GM11168 (cell line): ENCODE results near the gene BMI1.
"Not testable (repeated sequence)": the region's sequence is repeated elsewhere in the genome, so short reads cannot be mapped to it uniquely, and the experiment has no call there.

Experiments used
- in situ Hi-C: fragments of 300-500 bp; cut with MboI; formaldehyde crosslinking; loops from one replicate; pipeline ENCODE4 v1.12.0; 2022; ENCODE audit warnings: low sequenced_read_pairs; ENCODE audit not compliant: unreplicated experiment

Gene BMI1

DNA sequence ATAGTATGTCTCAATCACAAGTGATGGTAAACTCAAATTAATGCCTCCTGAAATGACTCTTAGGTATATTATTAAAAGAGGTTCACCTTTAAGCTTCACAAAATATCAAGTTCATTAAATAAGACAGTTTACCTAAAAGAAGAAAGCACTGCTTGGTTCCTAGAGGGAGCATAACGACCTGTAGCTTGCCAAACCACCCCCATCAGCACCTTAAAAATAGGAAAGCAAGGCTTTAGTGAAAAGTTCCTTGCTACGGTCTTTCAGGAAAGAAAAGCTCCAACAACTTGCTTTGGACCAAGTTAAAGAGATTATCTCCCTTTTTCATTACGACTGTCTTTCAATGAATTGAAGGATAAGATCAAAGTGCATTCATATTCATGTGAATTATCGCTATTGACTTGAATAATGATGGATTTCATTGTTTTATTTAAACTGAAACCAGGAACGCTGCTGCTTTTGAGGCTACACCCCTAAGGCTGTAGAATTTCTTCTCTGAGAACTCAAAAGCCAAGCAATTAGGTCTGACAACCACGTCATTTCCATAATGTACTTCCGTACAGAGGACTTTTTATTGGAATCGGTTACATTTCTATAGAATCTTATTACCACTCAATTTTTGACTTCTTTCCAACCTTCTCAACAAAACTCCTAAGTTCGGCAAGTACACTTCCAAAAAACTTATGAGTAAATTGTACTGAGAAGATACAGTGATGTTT, 17.4 kb downstream of the BMI1 start:
- in situ Hi-C loops, result no loop called here

GRCh38 chr10:22338931-22339330, 18.0 kb downstream of the BMI1 start:
- in situ Hi-C loops, result no loop called here

DNA sequence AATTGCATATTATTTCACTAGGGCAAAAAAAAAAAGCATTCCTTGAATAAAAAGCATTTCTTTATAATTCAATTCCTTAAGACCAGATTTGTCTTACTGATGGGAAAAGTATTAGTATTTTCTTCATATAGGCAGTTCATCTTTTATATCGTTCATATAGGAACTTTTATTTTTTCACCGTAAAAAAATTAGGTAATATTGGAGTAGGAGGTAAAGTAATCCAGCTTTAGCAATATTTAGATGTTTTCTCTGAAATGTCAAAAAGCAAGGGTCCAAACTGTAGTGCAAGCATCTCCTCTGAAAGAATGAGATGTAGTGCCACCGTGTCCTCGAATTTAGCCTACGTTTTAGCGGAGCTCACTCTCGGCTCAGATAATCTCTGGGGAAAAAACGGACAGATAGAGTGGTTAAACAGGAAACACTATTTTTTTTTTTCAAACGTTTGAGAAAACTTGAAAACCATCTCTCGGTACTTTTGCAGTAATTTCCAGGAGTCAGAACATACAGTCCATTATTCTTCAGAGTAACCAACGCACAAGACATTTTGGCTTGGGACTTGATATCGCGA, 18.9 kb downstream of the BMI1 start:
- in situ Hi-C loops, result no loop called here

- in situ Hi-C loops, result no loop called here
These were observed 19.7 kb downstream of the BMI1 start for GRCh38 chr10:22340329-22341189.

- in situ Hi-C loops, result no loop called here
These were observed 20.5 kb downstream of the BMI1 start for GRCh38 chr10:22341190-22341925.

GRCh38 chr10:22341926-22342196, 21.0 kb downstream of the BMI1 start:
- in situ Hi-C loops, result no loop called here

DNA sequence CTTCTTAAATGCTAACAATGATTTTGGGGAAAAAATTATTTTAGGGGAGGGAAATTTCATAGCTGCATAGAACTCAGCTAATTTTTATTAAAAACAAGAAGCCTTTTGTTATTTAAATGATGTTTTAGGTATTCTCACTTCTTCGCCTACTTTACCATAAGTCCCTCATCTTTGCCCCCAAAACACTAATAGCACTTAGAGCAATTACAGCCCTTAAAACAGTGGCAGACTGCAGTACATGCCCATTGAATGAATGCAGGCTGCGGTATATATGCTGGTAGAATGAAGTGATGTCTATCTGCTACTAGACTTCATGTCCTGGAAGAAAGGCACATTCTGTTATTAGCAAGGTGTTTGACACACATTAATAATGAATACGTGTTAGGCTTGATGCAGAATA, 21.5 kb downstream of the BMI1 start:
- in situ Hi-C loops, result no loop called here

DNA sequence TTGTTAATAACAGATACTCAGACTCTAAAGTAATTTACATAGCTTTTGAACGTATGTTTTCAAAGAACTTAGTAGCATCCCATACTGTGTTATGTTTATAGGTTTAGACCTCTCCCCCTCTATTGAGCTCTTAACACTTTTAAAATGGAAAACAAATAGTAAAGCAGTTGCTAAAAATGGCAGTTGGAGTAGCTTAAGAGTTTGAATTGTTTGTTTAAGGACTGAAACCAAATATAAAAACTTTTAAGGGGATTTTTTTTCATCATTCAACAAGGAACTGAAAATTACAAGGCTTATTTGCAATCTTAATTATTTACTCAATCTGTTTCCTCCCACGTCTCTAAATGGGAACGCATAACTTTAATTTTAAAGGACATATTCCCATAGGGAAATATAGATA, 22.8 kb downstream of the BMI1 start:
- in situ Hi-C loops, result no loop called here

- in situ Hi-C loops, result no loop called here
These were observed 23.4 kb downstream of the BMI1 start for GRCh38 chr10:22344249-22344648.

DNA sequence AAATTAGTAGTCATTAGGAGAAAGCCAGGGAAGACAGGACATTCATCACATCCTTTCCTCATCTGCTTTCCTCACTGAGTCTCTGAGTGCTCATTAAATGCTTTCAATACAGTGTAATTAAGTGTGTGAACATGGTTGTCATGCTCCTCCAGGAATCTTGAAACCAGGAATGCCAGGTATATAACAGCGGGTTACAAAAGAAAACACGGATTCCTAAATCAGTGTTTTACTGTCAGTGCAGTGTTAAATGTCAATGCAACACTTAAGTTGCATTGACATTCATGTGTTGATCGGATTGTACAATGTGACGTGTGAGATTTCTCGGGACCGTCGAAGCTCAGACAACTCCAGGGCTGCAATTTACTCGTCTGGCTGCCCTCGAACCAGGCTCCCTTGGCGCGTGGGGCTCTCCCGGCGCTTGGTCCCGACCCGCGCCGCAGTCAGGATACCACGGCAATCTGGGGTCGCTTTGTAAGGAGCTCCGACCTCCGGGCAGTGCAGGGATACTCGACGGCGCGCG, 23.9 kb downstream of the BMI1 start:
- in situ Hi-C loops, result no loop called here

DNA sequence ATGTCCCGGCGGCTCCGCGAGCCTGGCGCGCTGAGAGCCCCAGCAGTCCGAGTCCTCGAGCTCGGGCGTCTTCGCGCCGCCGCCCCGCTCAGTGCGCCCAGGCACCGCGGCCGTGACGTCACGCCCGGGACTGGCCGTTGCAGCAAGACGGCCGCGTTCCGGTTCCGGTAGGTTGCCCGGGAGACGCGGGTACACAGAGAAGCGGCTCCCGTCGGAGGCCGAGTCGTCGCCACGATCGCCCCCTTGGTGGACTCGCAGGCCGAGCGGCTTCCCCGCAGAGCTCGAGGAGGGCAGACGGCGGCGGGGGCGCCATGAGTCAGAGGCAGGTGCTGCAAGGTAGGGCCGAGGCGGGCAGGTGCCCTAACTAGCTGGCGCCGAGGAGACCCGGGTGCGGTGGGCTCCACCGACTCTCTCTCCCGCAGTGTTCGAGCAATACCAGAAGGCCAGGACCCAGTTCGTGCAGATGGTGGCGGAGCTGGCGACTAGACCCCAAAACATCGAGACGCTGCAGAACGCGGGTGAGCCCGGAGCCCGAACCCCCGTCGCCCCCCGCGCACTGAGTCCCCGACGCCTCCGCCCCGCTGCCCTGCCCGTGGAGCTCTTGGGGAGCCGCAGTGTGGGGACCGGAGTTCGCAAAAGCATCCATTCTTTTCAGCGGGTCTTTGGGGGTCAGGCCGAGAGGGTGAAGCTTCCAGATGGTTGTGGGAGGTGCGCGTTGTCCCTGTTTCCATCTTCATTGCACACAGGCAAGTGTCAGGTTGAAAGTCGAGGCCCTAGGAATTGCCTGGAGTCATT, 24.6 kb downstream of the BMI1 start, which contains the start of gene SPAG6:
SPAG6 (plus strand) TSS at position 196 of the 795 bp plus-strand sequence; CDS start at position 312, 116 bp downstream.
- in situ Hi-C loops, result no loop called here

GRCh38 chr10:22346096-22346661, 25.3 kb downstream of the BMI1 start:
- in situ Hi-C loops, result no loop called here

DNA sequence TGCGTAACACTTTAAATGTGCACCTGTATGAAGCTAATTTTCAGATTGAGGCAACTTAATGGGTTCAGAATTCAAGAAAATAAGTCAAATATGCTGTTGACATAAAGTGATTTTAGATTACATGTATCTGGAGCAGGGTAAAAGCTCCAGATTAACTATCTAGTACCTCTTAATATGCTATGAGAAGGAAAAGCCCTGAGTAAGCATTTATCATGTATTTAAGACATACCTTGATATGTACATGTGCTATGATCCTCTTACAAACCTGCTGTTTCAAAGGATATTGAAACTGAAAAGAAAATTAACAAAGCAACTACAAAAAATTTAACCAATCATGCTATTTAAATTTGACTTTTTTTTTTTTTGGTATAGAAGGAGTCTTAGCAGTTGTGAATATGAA, 28.9 kb downstream of the BMI1 start:
- in situ Hi-C loops, result no loop called here

DNA sequence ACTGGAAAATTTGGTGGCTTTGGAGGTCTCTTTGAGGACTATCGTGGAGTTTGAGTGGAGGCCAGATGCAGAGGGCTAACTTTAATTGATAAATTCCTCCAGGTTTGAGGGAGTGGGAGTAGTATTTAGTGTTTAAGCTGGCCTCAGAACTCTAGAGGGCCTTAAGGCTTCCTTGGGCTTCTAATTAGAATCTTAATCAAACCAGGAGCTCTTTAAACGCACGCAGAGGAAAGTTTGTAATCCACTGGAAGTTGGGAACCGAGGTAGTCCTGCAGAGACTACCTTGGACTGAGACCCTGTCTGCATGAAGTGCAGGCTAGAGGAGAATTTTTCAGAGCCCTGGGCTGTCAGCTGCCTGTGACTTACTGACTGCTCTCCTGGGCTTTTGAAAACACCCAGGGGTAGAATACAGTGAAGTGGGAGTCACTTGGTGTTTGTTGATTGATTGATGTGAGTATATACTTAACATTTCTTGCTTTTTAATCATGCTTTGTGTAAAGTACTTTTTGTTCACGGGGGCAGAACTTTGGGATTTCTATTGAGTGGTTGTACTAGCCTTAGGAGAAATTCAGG, 30.3 kb downstream of the BMI1 start:
- in situ Hi-C loops, result no loop called here

DNA sequence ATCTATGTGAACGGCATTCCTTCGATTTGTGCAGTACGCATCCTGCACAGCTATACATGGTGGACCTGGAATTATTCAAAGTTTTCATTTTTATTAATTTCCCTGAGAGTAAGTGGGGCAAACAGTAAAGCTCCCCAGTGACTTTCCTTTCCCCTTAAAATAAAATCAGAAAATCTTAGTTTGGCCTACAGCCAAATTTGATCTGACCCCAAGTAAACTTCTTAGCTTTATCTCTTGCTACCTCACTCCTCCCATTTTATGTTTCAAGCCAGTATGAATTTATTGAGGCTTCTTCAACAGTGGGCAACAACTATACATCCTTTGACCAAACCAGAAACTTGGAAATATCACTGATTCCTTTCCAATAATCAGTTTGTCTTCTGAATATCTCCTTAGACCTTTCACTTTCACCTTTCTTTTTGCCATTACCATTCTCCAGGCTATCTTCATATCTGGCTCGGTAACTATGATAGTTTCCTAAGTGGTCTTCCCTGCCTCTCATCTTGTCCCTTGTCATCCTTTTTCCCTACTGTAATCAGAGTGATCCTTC, 35.5 kb downstream of the BMI1 start:
- in situ Hi-C loops, result no loop called here

GRCh38 chr10:22357770-22358169, 36.9 kb downstream of the BMI1 start:
- in situ Hi-C loops, result not testable (repeated sequence)

DNA sequence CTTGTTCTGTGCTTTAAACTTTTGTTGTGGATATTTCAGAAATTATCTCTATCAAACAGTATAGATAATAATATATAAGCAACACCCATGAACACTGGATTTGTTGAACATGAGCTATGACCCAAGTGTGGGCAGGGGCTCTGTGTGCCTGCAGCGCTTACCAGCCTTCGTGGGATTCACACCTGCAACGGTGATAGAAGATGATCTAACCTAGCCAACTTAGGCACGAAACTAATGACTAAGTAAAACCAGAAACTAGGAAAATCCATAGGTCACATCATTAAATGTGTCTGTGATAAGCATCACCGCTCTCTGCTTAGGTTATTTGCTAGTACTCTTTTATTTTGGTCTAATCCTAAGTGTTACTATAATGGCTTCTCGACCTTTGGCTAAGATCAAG, 42.4 kb downstream of the BMI1 start:
- in situ Hi-C loops, result no loop called here

- in situ Hi-C loops, result no loop called here
These were observed 43.7 kb downstream of the BMI1 start for GRCh38 chr10:22364407-22365140.
